H9 (cell line): ENCODE data around the gene CDH22. TPM values are rescaled to one million over a fixed set of nuclear protein-coding genes. Genes with fewer than 3 reads are reported as not detected.

Experiments used
- DNase-seq: peaks from one replicate; pipeline ENCODE4 v3.0.0-alpha.2; 2017
- H2AFZ ChIP-seq: one replicate; pipeline ENCODE4 v1.6.1; 2013; ENCODE audit warnings: mild to moderate bottlenecking, low read length, control low read depth, moderate library complexity
- H2AK5ac ChIP-seq: 2 replicates; pipeline ENCODE4 v1.6.1; 2013; ENCODE audit warnings: low read length, control low read depth, mixed read lengths; ENCODE audit not compliant: insufficient read length
- H2BK120ac ChIP-seq: one replicate; pipeline ENCODE4 v1.6.1; 2013; ENCODE audit warnings: low read depth, mild to moderate bottlenecking, low read length, control low read depth, inconsistent platforms; ENCODE audit not compliant: poor library complexity, severe bottlenecking
- H2BK12ac ChIP-seq: 2 replicates; pipeline ENCODE4 v1.6.1; 2013; ENCODE audit warnings: low read length, control low read depth, mixed read lengths, low read depth; ENCODE audit not compliant: insufficient read length
- H2BK15ac ChIP-seq: 2 replicates; pipeline ENCODE4 v1.6.1; 2013; ENCODE audit warnings: low read depth, low read length, control low read depth
- H2BK20ac ChIP-seq: one replicate; pipeline ENCODE4 v1.6.1; 2013; ENCODE audit warnings: low read depth, mild to moderate bottlenecking, low read length, control low read depth, inconsistent platforms; ENCODE audit not compliant: poor library complexity, severe bottlenecking
- H2BK5ac ChIP-seq: 2 replicates; pipeline ENCODE4 v1.6.1; 2013; ENCODE audit warnings: low read length, control low read depth, mixed read lengths; ENCODE audit not compliant: insufficient read length
- H3K14ac ChIP-seq: 2 replicates; pipeline ENCODE4 v1.6.1; 2013; ENCODE audit warnings: low read length, control low read depth; ENCODE audit not compliant: insufficient read depth
- H3K18ac ChIP-seq: 2 replicates; pipeline ENCODE4 v1.6.1; 2013; ENCODE audit warnings: low read depth, mild to moderate bottlenecking, mixed read lengths, low read length, control low read depth; ENCODE audit not compliant: insufficient read length
- H3K23ac ChIP-seq: 2 replicates; pipeline ENCODE4 v1.6.1; 2013; ENCODE audit warnings: low read length, control low read depth, mixed read lengths, low read depth; ENCODE audit not compliant: insufficient read length
- H3K23me2 ChIP-seq: 2 replicates; pipeline ENCODE4 v1.6.1; 2013; ENCODE audit warnings: low read depth, mild to moderate bottlenecking, mixed read lengths, low read length, control low read depth; ENCODE audit not compliant: insufficient read length, poor library complexity, severe bottlenecking
- H3K27ac ChIP-seq: 2 replicates; pipeline ENCODE4 v1.5.1; 2013; ENCODE audit warnings: low read length, control low read depth, mixed read lengths, low read depth; ENCODE audit not compliant: insufficient read length
- H3K27me3 ChIP-seq: 2 replicates; pipeline ENCODE4 v1.6.1; 2013; ENCODE audit warnings: low read length, control low read depth, inconsistent platforms; ENCODE audit not compliant: insufficient read depth
- H3K4ac ChIP-seq: 2 replicates; pipeline ENCODE4 v1.6.1; 2013; ENCODE audit warnings: low read depth, mild to moderate bottlenecking, control low read depth, inconsistent platforms, low read length, moderate library complexity
- H3K4me1 ChIP-seq: 2 replicates; pipeline ENCODE4 v1.6.1; 2013; ENCODE audit warnings: low read length, control low read depth, inconsistent platforms; ENCODE audit not compliant: insufficient read depth
- H3K4me2 ChIP-seq: 2 replicates; pipeline ENCODE4 v1.6.1; 2013; ENCODE audit warnings: low read length, control low read depth, mixed read lengths; ENCODE audit not compliant: insufficient read length, insufficient read depth
- H3K56ac ChIP-seq: 2 replicates; pipeline ENCODE4 v1.6.1; 2013; ENCODE audit warnings: low read depth, mild to moderate bottlenecking, mixed read lengths, low read length, control low read depth; ENCODE audit not compliant: insufficient read length
- H3K79me1 ChIP-seq: 2 replicates; pipeline ENCODE4 v1.6.1; 2013; ENCODE audit warnings: low read depth, mild to moderate bottlenecking, moderate library complexity, low read length, control low read depth, inconsistent platforms; ENCODE audit not compliant: insufficient read depth, poor library complexity, severe bottlenecking
- H3K79me2 ChIP-seq: 2 replicates; pipeline ENCODE4 v1.6.1; 2013; ENCODE audit warnings: low read length, control low read depth, inconsistent platforms; ENCODE audit not compliant: insufficient read depth
- H3K9ac ChIP-seq: 2 replicates; pipeline ENCODE4 v1.6.1; 2013; ENCODE audit warnings: low read length, control low read depth, mixed read lengths; ENCODE audit not compliant: insufficient read length; ENCODE audit errors: extremely low read depth
- H3K9me3 ChIP-seq: one replicate; pipeline ENCODE4 v1.6.1; 2013; ENCODE audit warnings: low read depth, low read length, inconsistent platforms; ENCODE audit not compliant: control insufficient read depth
- H3T11ph ChIP-seq: one replicate; pipeline ENCODE4 v1.6.1; 2013; ENCODE audit warnings: mild to moderate bottlenecking, low read length, control low read depth, inconsistent platforms
- H4K20me1 ChIP-seq: one replicate; pipeline ENCODE4 v1.6.1; 2013; ENCODE audit not compliant: control insufficient read depth, insufficient read length, insufficient read depth
- H4K5ac ChIP-seq: 2 replicates; pipeline ENCODE4 v1.6.1; 2013; ENCODE audit warnings: low read depth, mild to moderate bottlenecking, mixed read lengths, low read length, control low read depth; ENCODE audit not compliant: insufficient read length
- H4K8ac ChIP-seq: replicated peaks from 2 replicates; pipeline ENCODE4 v1.6.1; 2013; ENCODE audit warnings: low read length, control low read depth, mixed read lengths, low read depth; ENCODE audit not compliant: insufficient read length
- H4K91ac ChIP-seq: 2 replicates; pipeline ENCODE4 v1.6.1; 2013; ENCODE audit warnings: low read depth, mild to moderate bottlenecking, moderate library complexity, mixed read lengths, low read length, control low read depth; ENCODE audit not compliant: insufficient read length
- H3K27ac Mint-ChIP-seq, 3 experiments: 2 replicates in 2 of 3; 3 replicates in 1 of 3; pipeline ENCODE4 v1.8.0; 2020 to 2021; ENCODE audit warnings: mixed read lengths in 3 of 3, mild to moderate bottlenecking in 1 of 3, moderate library complexity in 1 of 3
- H3K27me3 Mint-ChIP-seq: 2 replicates; pipeline ENCODE4 v1.8.0; 2021; ENCODE audit warnings: low read depth, mild to moderate bottlenecking, moderate library complexity, mixed read lengths
- H3K36me3 Mint-ChIP-seq, 3 experiments: 2 replicates in 2 of 3; 3 replicates in 1 of 3; pipeline ENCODE4 v1.8.0; 2020 to 2021; ENCODE audit warnings: low read depth in 3 of 3, mixed read lengths in 3 of 3; ENCODE audit not compliant: insufficient read depth in 1 of 3
- H3K4me1 Mint-ChIP-seq, 2 experiments: 2 replicates each; pipeline ENCODE4 v1.8.0; 2020; ENCODE audit warnings: mixed read lengths in 2 of 2
- H3K4me3 Mint-ChIP-seq, 2 experiments: 2 replicates in 1 of 2; 3 replicates in 1 of 2; pipeline ENCODE4 v1.8.0; 2020 to 2021; ENCODE audit warnings: mild to moderate bottlenecking in 2 of 2, mixed read lengths in 2 of 2, moderate library complexity in 1 of 2
- H3K9me3 Mint-ChIP-seq, 2 experiments: 2 replicates in 1 of 2; 3 replicates in 1 of 2; pipeline ENCODE4 v1.8.0; 2020; ENCODE audit warnings: mild to moderate bottlenecking in 2 of 2, mixed read lengths in 2 of 2, moderate library complexity in 1 of 2
- CTCF ChIP-seq: fragments of 200-600 bp; sonication (generic); conservative IDR thresholded peaks from 3 replicates; pipeline ENCODE4 v1.8.0; 2021; ENCODE audit warnings: antibody characterized with exemption, mild to moderate bottlenecking
- WGBS: extraction: QIAGEN DNeasy Blood & Tissue Kit; methylation state at CpG from one replicate; pipeline ENCODE4 v1.1.7; 2013; ENCODE audit warnings: missing lambda C conversion rate, low lambda C conversion rate, mixed read lengths; ENCODE audit not compliant: insufficient read length; ENCODE audit errors: extremely low coverage; 5-methylcytosine and 5-hydroxymethylcytosine counted together
- total RNA-seq: library from RNA; stranded (reverse); gene quantifications from 2 replicates; pipeline ENCODE4 v1.2.1, GENCODE V29; 2021

Gene CDH22
- total RNA-seq, 1 experiment from 2014 or later = not detected

DNA sequence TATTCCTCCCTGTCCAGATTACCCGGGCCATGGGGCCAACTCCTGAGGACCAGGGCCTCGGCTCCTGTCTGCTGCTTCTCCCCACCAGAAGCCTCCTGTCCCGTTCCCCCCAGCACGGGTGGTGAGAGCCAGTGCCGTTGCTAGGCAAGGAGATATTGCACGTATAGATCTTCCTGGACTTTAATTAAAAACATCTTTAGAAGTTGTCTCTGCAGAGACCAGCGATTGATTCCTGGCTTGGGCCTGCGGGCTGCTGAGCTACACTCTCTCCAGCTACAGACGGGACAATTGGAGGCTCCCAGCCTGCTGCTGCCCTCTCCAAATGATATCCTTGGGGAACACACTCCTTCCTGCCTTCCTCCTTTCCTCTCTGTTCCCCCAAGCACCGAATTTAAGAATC is 74.6 kb downstream of the CDH22 start:
- Histone ChIP-seq H3K4me1 (no peaks in the 10 kb centered on the region; the same call in 1 of the 2 replicates), H2BK15ac (no peak overlapping the region), H3K79me1 (no peaks in the 10 kb centered on the region), H3K4me2 (no peak overlapping the region), H4K91ac (no peak overlapping the region), H3K9me3 (no peaks in the 10 kb centered on the region), H4K20me1 (no peaks in the 10 kb centered on the region), H2AK5ac (no peak overlapping the region), H4K5ac (no peak overlapping the region), H4K8ac (no peak overlapping the region), H3K9ac (no peak overlapping the region), H2AFZ (no peak overlapping the region), H2BK120ac (no peak overlapping the region), H2BK20ac (no peak overlapping the region), H3K18ac (no peak overlapping the region), H3K27ac (no peak overlapping the region), H3K56ac (no peak overlapping the region), H3K27me3 (no peaks in the 10 kb centered on the region; the same call in 1 of the 2 replicates), H2BK5ac (no peak overlapping the region), H2BK12ac (no peak overlapping the region), H3K4ac (no peak overlapping the region), H3T11ph (no peak overlapping the region), H3K14ac (no peak overlapping the region), H3K79me2 (no peaks in the 10 kb centered on the region), H3K23me2 (no peaks in the 10 kb centered on the region), H3K23ac (no peak overlapping the region)
- Mint-ChIP-seq H3K27me3 (peaks cover 33% of the 10 kb centered on the region), H3K36me3 (no peaks in the 10 kb centered on the region), H3K4me3 (no peak overlapping the region), H3K9me3 (no peaks in the 10 kb centered on the region; a peak in 1 of 5 replicates), H3K4me1 (peaks cover 6 to 14% of the 10 kb centered on the region in 2 experiments; a peak in 3 of 4 replicates), H3K27ac (no peak overlapping the region)
- no CpG with 5 or more reads among the region's 10 CpGs for WGBS
- no peak for TF ChIP-seq CTCF
- DNase-seq = no peak
